SK-N-SH treated with all-trans-retinoic acid at 6 μM for 48 hours (cell line): ENCODE measurements around the gene MALSU1.

ENCODE experiments used
- ISL1 ChIP-seq: fragments of 250-450 bp; sonication (Bioruptor Pico); IDR thresholded peaks from 2 replicates; pipeline ENCODE4 v2.1.2; 2022; ENCODE audit warnings: mild to moderate bottlenecking, moderate library complexity
- OSR1 ChIP-seq: fragments of 250-450 bp; sonication (Bioruptor Pico); IDR thresholded peaks from 2 replicates; pipeline ENCODE4 v1.8.0; 2022; ENCODE audit warnings: moderate library complexity, mild to moderate bottlenecking, inconsistent platforms
- TOX ChIP-seq: fragments of 250-450 bp; sonication (Bioruptor Pico); IDR thresholded peaks from 2 replicates; pipeline ENCODE4 v1.8.0; 2021; ENCODE audit warnings: mild to moderate bottlenecking, moderate library complexity, borderline replicate concordance
- TF ChIP-seq, protein P1 (sequence below): fragments of 250-450 bp; sonication (Bioruptor Pico); IDR thresholded peaks from 2 replicates; pipeline ENCODE4 v1.5.1; 2020; ENCODE audit warnings: low read depth, mild to moderate bottlenecking, moderate library complexity

DNA sequence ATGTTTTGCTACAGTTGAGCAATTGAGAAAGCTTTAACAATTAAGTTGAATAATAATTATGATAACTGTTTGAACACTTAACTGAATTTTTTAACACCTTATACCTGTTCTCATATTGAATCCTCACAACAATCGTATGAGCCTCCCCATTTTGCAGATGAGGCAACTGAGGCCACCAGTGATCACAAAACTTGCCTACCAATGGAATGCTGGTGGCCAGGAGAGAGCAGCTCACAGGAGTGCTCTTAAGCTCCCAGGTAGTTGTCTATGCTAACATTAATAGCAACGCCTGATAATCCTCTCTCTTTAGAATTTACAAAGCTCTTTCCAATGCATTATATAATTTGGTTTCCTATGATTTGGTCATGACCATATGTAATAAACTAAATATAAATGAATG, 31.0 kb upstream of the MALSU1 start:
- TF ChIP-seq TOX (CRISPR knock-in tag) (no peak), OSR1 (CRISPR knock-in tag) (no peak), ISL1 (no peak)
- TF ChIP-seq, protein P1, sequence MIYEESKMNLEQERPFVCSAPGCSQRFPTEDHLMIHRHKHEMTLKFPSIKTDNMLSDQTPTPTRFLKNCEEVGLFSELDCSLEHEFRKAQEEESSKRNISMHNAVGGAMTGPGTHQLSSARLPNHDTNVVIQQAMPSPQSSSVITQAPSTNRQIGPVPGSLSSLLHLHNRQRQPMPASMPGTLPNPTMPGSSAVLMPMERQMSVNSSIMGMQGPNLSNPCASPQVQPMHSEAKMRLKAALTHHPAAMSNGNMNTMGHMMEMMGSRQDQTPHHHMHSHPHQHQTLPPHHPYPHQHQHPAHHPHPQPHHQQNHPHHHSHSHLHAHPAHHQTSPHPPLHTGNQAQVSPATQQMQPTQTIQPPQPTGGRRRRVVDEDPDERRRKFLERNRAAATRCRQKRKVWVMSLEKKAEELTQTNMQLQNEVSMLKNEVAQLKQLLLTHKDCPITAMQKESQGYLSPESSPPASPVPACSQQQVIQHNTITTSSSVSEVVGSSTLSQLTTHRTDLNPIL (CRISPR knock-in tag): no peak
